Sigmoid colon (tissue), 4 donors: ENCODE data around the gene MTMR6.

Source experiments
- CTCF ChIP-seq, 4 experiments: fragments of 450-650 bp in 3 of 4; fragments of 200-600 bp in 1 of 4; IDR thresholded peaks; one replicate each; pipeline ENCODE4 v1.5.1; 2016 to 2019; ENCODE audit warnings: antibody characterized with exemption in 4 of 4, mild to moderate bottlenecking in 3 of 4, moderate library complexity in 2 of 4
- EP300 ChIP-seq, 4 donors: sonication (generic); formaldehyde crosslinking; IDR thresholded peaks; one replicate each; pipeline ENCODE4 v1.6.1; 2017; ENCODE audit warnings: antibody characterized with exemption in 4 of 4
- POLR2A ChIP-seq, 2 donors: fragments of 450-650 bp; IDR thresholded peaks; one replicate each; pipeline ENCODE4 v1.6.1; 2016; ENCODE audit warnings: antibody characterized with exemption in 2 of 2, mild to moderate bottlenecking in 2 of 2, moderate library complexity in 2 of 2

- no peak for TF ChIP-seq CTCF (IDR thresholded peaks at IDR 0.05)
- no peak for TF ChIP-seq POLR2A (IDR thresholded peaks at IDR 0.05)
- TF ChIP-seq EP300 (IDR thresholded peaks at IDR 0.05), result no peak
Measured at GRCh38 chr13:25217023-25217885, 70.0 kb downstream of the MTMR6 start.
